Measurements from ENCODE around the gene FAM184B.

The FAM184B gene

GRCh38 chr4:17771284-17771908 lies 10.0 kb downstream of the FAM184B start:
- peak; percentile 49 for DNase-seq

GRCh38 chr4:17770845-17771244 lies 10.6 kb downstream of the FAM184B start:
- DNase-seq = no peak

- no peak for DNase-seq
Measured at GRCh38 chr4:17769406-17770174, 11.8 kb downstream of the FAM184B start.

GRCh38 chr4:17766826-17767458 lies 14.5 kb downstream of the FAM184B start:
- no peak for DNase-seq

DNA sequence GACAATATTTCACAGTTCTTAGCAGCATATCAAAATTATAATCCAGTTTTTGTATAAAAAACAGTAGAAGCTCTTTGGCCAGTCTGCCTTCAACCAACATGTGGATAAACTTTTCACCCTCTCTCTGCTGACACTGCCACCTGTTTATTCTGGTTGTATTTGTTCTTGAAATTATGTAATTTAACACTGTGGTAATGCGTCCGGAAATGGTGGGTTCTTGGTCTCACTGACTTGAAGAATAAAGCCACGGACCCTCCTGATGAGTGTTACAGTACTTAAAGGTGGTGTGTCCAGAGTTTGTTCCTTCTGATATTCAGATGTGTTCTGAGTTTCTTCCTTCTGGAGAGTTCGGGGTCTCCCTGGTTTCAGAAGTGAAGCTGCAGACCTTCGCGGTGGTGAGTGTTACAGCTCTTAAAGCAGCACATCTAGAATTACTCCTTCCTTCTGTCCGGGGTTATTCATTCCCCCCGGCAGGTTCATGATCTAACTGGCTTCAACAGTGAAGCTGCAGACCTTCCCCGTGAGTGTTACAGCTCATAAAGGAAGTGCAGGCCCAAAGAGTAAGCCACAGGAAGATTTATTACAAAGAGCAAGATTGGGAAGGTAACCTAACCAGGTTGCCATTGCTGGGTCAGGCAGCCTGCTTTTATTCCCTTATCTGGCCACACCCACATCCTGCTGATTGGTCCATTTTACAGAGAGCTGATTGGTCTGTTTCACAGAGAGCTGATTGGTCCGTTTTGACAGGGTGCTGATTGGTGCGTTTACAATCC lies 15.7 kb downstream of the FAM184B start:
- DNase-seq = no peak

DNA sequence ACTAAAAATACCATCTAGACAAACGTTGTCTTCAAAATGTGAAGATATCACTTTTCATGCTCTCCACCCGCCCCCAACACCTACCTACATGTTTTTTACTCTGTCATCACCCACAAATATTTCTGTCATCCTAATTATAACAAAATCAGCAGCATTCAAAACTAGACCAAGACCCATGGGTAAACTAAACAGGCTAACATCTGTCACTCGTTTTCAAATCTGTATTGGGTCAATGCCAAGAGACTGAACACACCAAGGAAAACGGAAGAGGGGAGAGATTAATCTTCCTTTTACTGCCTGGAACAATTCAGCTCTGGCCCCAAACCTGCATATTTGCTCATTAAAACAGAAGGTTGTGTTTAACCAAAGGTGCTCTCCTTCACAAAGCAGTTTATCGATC lies 17.5 kb downstream of the FAM184B start:
- peak; percentile 74 for DNase-seq

DNA sequence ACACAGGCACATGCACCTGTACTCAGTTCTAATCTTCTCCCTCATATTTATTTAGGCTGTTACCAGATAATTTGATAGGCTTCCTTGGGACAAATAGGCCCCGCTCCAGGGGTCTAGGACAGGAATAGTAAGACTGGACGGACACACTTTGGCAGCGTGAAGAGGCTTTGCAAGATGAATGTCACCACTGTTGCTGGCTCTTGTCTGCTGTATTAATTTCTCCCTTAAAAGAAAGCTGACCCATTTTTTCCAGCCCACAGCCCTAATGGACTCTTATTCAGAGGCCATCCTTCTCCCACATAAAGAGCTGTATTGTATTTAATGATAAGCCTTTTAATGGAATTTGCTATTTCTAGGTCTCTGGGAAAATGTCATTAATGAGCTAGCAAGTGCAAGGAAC lies 18.0 kb downstream of the FAM184B start:
- DNase-seq = peak; percentile 22

DNA sequence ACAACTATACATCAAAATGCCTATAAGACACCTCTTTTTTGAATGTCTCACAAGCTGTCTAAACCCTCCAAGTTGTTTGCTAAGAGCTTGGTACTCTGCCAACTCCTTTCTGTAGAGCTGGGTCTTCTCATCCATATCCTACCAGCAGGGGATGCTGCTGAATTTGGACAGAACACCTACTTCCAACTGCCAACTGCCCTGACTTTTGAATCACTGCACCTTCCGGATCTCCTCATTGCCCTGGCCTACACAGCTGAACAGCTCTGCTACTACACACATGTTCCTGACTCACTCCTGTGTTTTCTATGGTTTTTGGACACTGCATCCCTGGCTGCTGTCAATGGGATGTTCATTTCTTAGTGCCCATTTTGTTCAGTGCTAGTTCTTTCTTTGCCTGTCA lies 18.7 kb downstream of the FAM184B start:
- DNase-seq = peak; percentile 51

DNA sequence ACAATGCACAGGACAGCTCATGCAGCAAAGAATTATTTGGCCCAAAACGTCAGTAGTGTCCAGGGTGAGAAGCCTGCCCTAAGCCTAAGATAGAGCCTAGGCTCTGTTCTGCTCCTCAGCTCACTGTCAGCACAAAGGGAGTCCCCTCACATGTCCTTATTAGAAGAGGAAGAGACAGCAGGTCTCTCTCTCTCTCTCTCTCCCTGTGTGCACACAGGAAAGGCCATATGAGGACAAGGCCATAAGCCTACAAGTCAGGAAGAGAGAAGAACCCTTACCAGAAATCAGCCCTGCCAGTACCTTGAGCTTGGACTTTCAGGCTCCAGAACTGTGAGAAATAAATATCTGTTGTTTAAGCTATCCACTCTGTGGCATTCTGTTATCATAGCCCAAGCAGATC lies 20.4 kb downstream of the FAM184B start:
- DNase-seq = no peak

GRCh38 chr4:17760626-17761025 lies 20.8 kb downstream of the FAM184B start:
- DNase-seq = no peak

- peak; percentile 90 for DNase-seq
Measured at GRCh38 chr4:17758485-17758884, 22.9 kb downstream of the FAM184B start.

GRCh38 chr4:17757621-17758020 lies 23.8 kb downstream of the FAM184B start:
- no peak for DNase-seq

DNA sequence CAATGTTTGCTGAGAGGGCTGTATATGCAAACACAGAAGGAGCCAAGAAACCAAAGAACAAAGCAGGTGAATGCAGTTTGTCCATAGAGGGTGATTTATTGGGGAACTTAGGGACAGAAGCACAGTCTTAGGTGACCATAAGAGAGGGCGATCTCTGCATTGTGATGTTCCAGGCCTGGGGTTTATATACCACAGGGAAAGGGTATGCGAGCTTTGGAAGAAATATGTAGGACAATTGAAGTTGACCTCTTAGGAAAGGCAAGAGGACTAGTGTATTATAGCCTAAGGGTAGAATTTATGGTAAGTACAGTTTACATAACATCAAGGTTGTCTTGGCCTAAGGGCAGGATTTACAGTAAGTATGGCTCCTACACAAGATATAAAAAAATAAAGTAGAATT lies 27.8 kb downstream of the FAM184B start:
- DNase-seq = peak; percentile 27

- DNase-seq = peak; percentile 61
Measured at GRCh38 chr4:17740702-17741101, 40.7 kb downstream of the FAM184B start.

DNA sequence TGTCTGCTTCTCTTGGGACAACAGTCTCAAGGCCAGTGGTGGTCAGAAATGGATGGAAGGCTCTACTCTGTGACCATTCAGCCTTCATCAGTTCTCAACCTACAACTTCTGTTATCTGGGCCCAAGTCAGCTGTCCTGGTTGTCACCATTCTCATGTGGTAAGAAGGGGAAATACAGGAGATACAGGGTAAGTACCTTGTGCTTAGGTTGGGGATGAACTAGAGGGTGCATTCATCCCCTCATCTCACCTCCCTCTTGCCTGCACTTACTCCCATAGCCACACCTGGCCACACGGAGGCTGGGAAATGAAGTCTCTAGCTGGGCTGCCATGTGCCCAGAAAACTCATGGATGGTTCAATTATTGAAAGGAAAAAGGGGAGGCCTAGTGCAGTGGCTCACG lies 44.9 kb downstream of the FAM184B start:
- DNase-seq = no peak

GRCh38 chr4:17726911-17727310 lies 54.5 kb downstream of the FAM184B start:
- no peak for DNase-seq

- DNase-seq = no peak
Measured at GRCh38 chr4:17723648-17724047, 57.8 kb downstream of the FAM184B start.

DNA sequence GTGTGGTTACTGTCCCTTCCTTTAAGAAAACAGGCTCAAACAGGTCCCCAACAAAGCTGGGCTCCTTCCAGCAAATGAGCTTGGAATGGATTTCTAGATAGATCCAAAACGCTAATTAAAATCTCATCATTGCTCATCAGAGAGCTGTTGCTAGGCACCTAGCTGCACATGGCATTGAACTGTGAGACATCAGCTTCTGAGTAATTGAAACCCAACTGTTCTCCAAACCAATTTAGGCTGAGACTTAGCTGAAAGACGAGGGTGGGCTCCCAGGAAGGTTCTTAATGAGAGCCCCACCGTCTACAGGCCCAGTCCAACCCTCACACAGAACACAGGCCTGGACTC lies 59.1 kb downstream of the FAM184B start:
- DNase-seq = peak; percentile 53

- no peak for DNase-seq
Measured at GRCh38 chr4:17721496-17722355, 59.7 kb downstream of the FAM184B start.

GRCh38 chr4:17719106-17719505 lies 62.3 kb downstream of the FAM184B start:
- no peak for DNase-seq

GRCh38 chr4:17718471-17718870 lies 63.0 kb downstream of the FAM184B start:
- no peak for DNase-seq

DNA sequence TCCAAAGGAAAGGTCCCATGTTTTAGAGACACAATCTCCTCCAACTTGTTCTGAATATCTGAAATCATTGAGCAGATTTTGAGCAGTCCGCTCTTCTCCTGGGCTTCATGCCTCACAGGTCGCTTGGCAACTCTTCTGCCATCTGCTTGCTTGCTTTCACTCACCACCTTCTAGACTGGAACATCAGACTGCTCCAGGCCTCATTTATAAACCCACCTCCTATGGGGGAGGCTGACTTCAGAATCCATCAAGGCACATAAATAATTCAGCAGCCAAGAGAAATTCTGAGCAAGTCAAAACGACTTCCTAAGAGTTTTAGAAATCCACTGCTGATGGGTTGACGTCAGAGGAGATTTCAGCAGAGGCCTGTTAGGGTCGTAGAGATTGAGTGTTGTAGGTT lies 64.1 kb downstream of the FAM184B start:
- DNase-seq = peak; percentile 47

- DNase-seq = no peak
Measured at GRCh38 chr4:17715511-17715910, 65.9 kb downstream of the FAM184B start.
